HG03439 (cell line): Measurements from ENCODE around the gene TPCN2.
"Not testable (repeated sequence)": the region's sequence is repeated elsewhere in the genome, so short reads cannot be mapped to it uniquely, and the experiment has no call there.

ENCODE experiments used
- ATAC-seq: cut with Tn5 transposase; IDR thresholded peaks from one replicate; pipeline ENCODE4 v1.9.1; 2021; ENCODE audit warnings: mild to moderate bottlenecking, moderate library complexity; ENCODE audit not compliant: unreplicated experiment

Gene TPCN2

GRCh38 chr11:69141742-69142141 is 93.0 kb downstream of the TPCN2 start:
- ATAC-seq: no peak

- ATAC-seq: no peak
Observed at GRCh38 chr11:69142895-69143294, 94.2 kb downstream of the TPCN2 start.

GRCh38 chr11:69144316-69145049 is 95.8 kb downstream of the TPCN2 start:
- no peak for ATAC-seq

- no peak for ATAC-seq
Observed at GRCh38 chr11:69145050-69145380, 96.3 kb downstream of the TPCN2 start.

- no peak for ATAC-seq
Observed at GRCh38 chr11:69148377-69148762, 99.6 kb downstream of the TPCN2 start.

GRCh38 chr11:69148806-69149205 is 100.1 kb downstream of the TPCN2 start:
- ATAC-seq: no peak

GRCh38 chr11:69149338-69150045 is 100.8 kb downstream of the TPCN2 start:
- ATAC-seq: not testable (repeated sequence)

GRCh38 chr11:69150175-69150574 is 101.4 kb downstream of the TPCN2 start:
- no peak for ATAC-seq

- no peak for ATAC-seq
Observed at GRCh38 chr11:69151836-69152235, 103.1 kb downstream of the TPCN2 start.

- ATAC-seq: no peak
Observed at GRCh38 chr11:69152733-69153421, 104.1 kb downstream of the TPCN2 start.

GRCh38 chr11:69153661-69154060 is 104.9 kb downstream of the TPCN2 start:
- ATAC-seq: no peak

GRCh38 chr11:69154211-69154913 is 105.6 kb downstream of the TPCN2 start:
- no peak for ATAC-seq

- ATAC-seq: no peak
Observed at GRCh38 chr11:69154938-69155301, 106.2 kb downstream of the TPCN2 start.

- no peak for ATAC-seq
Observed at GRCh38 chr11:69155302-69156234, 106.8 kb downstream of the TPCN2 start, which contains the start of gene SMIM38. Gene SMIM38 (plus strand): TSS chr11:69155935. CDS start chr11:69157847, 1,912 bp downstream.

GRCh38 chr11:69156235-69156639 is 107.5 kb downstream of the TPCN2 start:
- ATAC-seq: no peak

GRCh38 chr11:69156673-69157155 is 108.0 kb downstream of the TPCN2 start:
- ATAC-seq: no peak

GRCh38 chr11:69157156-69157821 is 108.6 kb downstream of the TPCN2 start:
- ATAC-seq: no peak

GRCh38 chr11:69157822-69158231 is 109.1 kb downstream of the TPCN2 start:
- ATAC-seq: no peak

- ATAC-seq: no peak
Observed at GRCh38 chr11:69158301-69159149, 109.8 kb downstream of the TPCN2 start.
